C4-2B (cell line): ENCODE results near the gene CCDC14.

ENCODE experiments used
- ZFX ChIP-seq: fragments of 450-650 bp; IDR thresholded peaks from 2 replicates; pipeline ENCODE4 v1.6.1; 2017
- TF ChIP-seq, protein P1 (sequence below): fragments of 450-650 bp; conservative IDR thresholded peaks from 2 replicates; pipeline ENCODE4 v1.5.1; 2017; ENCODE audit warnings: mild to moderate bottlenecking

DNA sequence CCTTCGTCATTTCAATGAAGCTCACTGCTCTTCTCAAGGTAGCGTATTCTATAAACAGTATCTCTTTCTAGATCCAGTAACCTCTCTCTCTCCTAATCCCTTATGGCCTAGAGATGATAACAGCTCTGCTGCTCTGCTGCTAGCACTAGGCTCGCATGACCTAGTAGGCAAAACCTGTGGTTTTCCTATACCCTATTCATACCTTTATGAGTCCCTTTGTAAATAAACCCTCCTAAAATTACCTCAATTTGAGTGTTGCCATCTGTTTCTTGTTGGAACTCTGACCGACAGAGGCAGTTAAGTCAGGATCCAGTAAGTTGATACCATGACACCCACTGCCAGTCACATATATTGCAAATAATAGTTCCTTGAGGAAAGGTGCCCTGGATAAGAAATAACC lies 7.3 kb downstream of the CCDC14 start:
- TF ChIP-seq, protein P1, sequence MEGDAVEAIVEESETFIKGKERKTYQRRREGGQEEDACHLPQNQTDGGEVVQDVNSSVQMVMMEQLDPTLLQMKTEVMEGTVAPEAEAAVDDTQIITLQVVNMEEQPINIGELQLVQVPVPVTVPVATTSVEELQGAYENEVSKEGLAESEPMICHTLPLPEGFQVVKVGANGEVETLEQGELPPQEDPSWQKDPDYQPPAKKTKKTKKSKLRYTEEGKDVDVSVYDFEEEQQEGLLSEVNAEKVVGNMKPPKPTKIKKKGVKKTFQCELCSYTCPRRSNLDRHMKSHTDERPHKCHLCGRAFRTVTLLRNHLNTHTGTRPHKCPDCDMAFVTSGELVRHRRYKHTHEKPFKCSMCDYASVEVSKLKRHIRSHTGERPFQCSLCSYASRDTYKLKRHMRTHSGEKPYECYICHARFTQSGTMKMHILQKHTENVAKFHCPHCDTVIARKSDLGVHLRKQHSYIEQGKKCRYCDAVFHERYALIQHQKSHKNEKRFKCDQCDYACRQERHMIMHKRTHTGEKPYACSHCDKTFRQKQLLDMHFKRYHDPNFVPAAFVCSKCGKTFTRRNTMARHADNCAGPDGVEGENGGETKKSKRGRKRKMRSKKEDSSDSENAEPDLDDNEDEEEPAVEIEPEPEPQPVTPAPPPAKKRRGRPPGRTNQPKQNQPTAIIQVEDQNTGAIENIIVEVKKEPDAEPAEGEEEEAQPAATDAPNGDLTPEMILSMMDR = no peak
- no peak for TF ChIP-seq ZFX
